Sigmoid colon (tissue), 4 donors: ENCODE data around the gene PCSK2.

Experiments used
- POLR2A ChIP-seq, 2 donors: fragments of 450-650 bp; IDR thresholded peaks; one replicate each; pipeline ENCODE4 v1.6.1; 2016; ENCODE audit warnings: antibody characterized with exemption in 2 of 2, mild to moderate bottlenecking in 2 of 2, moderate library complexity in 2 of 2
- POLR2AphosphoS5 ChIP-seq, 4 donors: sonication (generic); formaldehyde crosslinking; IDR thresholded peaks; one replicate each; pipeline ENCODE4 v1.6.1; 2017; ENCODE audit warnings: antibody characterized with exemption in 4 of 4
- TF ChIP-seq, protein P1 (sequence below), 4 experiments: fragments of 450-650 bp in 3 of 4; fragments of 200-600 bp in 1 of 4; IDR thresholded peaks; one replicate each; pipeline ENCODE4 v1.5.1; 2016 to 2019; ENCODE audit warnings: antibody characterized with exemption in 4 of 4, mild to moderate bottlenecking in 3 of 4, moderate library complexity in 2 of 4

GRCh38 chr20:17320456-17320855 lies 93.6 kb downstream of the PCSK2 start:
- TF ChIP-seq, protein P1, sequence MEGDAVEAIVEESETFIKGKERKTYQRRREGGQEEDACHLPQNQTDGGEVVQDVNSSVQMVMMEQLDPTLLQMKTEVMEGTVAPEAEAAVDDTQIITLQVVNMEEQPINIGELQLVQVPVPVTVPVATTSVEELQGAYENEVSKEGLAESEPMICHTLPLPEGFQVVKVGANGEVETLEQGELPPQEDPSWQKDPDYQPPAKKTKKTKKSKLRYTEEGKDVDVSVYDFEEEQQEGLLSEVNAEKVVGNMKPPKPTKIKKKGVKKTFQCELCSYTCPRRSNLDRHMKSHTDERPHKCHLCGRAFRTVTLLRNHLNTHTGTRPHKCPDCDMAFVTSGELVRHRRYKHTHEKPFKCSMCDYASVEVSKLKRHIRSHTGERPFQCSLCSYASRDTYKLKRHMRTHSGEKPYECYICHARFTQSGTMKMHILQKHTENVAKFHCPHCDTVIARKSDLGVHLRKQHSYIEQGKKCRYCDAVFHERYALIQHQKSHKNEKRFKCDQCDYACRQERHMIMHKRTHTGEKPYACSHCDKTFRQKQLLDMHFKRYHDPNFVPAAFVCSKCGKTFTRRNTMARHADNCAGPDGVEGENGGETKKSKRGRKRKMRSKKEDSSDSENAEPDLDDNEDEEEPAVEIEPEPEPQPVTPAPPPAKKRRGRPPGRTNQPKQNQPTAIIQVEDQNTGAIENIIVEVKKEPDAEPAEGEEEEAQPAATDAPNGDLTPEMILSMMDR (IDR thresholded peaks at IDR 0.05), result no peak
- TF ChIP-seq POLR2AphosphoS5 (IDR thresholded peaks at IDR 0.05) (no peak), POLR2A (IDR thresholded peaks at IDR 0.05) (no peak)
